Right lobe of liver (tissue), 6 donors: ENCODE measurements around the gene VPS4A. TPM values are rescaled to one million over a fixed set of nuclear protein-coding genes. Genes with fewer than 3 reads are reported as not detected.
"Not testable (repeated sequence)": the region's sequence is repeated elsewhere in the genome, so short reads cannot be mapped to it uniquely, and the experiment has no call there.

Experiments used
- ATAC-seq, 4 donors: fragments of 200-7000 bp; cut with Tn5 transposase; one replicate each; pipeline ENCODE4 v1.9.1; 2020; ENCODE audit warnings: mild to moderate bottlenecking in 4 of 4, moderate library complexity in 4 of 4
- DNase-seq, 3 donors: peaks; one replicate each; pipeline ENCODE4 v3.0.0-alpha.2; 2020
- H3K27ac ChIP-seq, 3 donors: fragments of 200-600 bp; one replicate each; pipeline ENCODE4 v1.8.0; 2022
- H3K27me3 ChIP-seq, 2 donors: fragments of 200-600 bp; one replicate each; pipeline ENCODE4 v1.8.0; 2022
- H3K36me3 ChIP-seq, 4 donors: fragments of 200-600 bp; sonication (generic) in 1 of 4; one replicate each; pipeline versions ENCODE4 v1.5.1 to v1.8.0; 2017 to 2022; ENCODE audit warnings: control low read depth in 1 of 4
- H3K4me1 ChIP-seq, 4 donors: fragments of 200-600 bp; sonication (generic) in 1 of 4; one replicate each; pipeline versions ENCODE4 v1.5.1 to v1.8.0; 2017 to 2022; ENCODE audit warnings: control low read depth in 1 of 4
- H3K4me3 ChIP-seq, 3 donors: fragments of 200-600 bp; one replicate each; pipeline ENCODE4 v1.8.0; 2022
- H3K9me3 ChIP-seq, 4 donors: fragments of 200-600 bp; sonication (generic) in 1 of 4; one replicate each; pipeline versions ENCODE4 v1.5.1 to v1.8.0; 2017 to 2022; ENCODE audit warnings: control low read depth in 1 of 4
- POLR2A ChIP-seq: fragments of 450-650 bp; IDR thresholded peaks from one replicate; pipeline ENCODE4 v1.6.1; 2017; ENCODE audit warnings: antibody characterized with exemption, mild to moderate bottlenecking
- WGBS: methylation state at CpG from one replicate; pipeline ENCODE4 v1.1.6; 2018; ENCODE audit warnings: low coverage, low lambda C conversion rate; ENCODE audit not compliant: insufficient coverage; ENCODE audit errors: missing lambda C conversion rate; 5-methylcytosine and 5-hydroxymethylcytosine counted together
- intact Hi-C, 2 donors: fragments of 100-400 bp; cut with DNase I; formaldehyde crosslinking; loops; one replicate each; pipeline versions ENCODE4 v1.11.2 to v1.14.1; 2022
- total RNA-seq, 6 experiments: library from RNA; depleted of rRNA in 2 of 6; stranded (reverse); fragments of >200 nt in 2 of 6; fragmentation: NEBNext Ultra II Directional in 3 of 6; extraction: Animal tissue kit (Norgen Biotek cat#: 25700) in 3 of 6; gene quantifications; one replicate each; pipeline versions ENCODE4 v1.1.0 to v1.2.4, GENCODE V29; 2016 to 2023
- TF ChIP-seq, protein P1 (sequence below), 4 donors: fragments of 200-600 bp in 3 of 4; fragments of 450-650 bp in 1 of 4; IDR thresholded peaks; one replicate each; pipeline versions ENCODE4 v1.5.1 to v1.8.0; 2016 to 2022; ENCODE audit warnings: antibody characterized with exemption in 4 of 4, mild to moderate bottlenecking in 2 of 4
- donor health status: DM: no; HTN: yes; CAD: no.
- donor health status: DM: no; HTN: no; CAD: no.
- donor health status: DM: no; HTN: no; CAD: no.
- donor health status: DM: no; HTN: yes; CAD: no.
- donor health status: DM: no; HTN: yes; CAD: no.

The VPS4A gene
- total RNA-seq, 6 experiments from 2014 or later: 9.6 to 15.3 (median 12.3) TPM

DNA sequence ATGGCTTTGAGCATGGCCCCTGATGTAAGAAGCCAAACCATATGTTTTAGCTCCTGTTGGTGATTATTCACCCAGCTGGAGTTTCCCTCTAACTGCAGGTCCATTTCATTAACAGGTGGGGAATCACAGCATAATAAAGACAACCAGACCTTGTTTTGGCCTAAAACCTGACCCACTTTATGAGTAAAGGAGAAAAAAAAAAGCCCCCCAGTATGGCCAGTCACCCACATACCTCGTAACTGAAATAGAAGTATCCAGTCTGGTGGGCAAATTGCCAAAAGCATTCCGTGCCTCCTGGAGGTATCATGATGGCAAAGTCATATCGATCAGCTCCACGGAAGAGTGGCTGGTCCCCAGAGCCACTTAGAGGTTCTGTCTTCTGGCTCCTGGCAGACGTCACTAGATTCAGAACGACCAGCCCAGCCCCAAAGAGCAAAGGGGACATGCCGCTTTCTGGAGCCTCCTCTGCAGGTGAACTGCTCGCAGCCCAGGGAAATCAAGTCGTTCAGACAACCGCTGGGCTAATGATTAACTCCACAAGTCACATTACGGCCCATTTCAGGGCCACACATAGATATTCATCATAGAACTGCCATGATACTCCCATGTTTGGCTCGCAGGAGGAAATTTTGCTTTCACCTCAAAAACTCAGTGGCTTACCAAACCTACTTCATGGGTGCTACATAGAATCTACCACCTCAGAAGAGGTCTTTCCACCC, 40.3 kb downstream of the VPS4A start, which contains the start of gene TMED6:
TMED6 (minus strand) TSS at position 478 of the 719 bp plus-strand sequence; CDS start at position 445, 33 bp downstream.
- Histone ChIP-seq H3K4me1 (peaks cover 0 to 4% (median 0%) of the 10 kb centered on the region in 4 donors), H3K4me3 (peak within 1 kb of the TSS in 2 of 3 donors; percentile 43 to 51), H3K36me3 (peaks cover 0 to 10% (median 2%) of the 10 kb centered on the region in 4 donors), H3K27me3 (no peaks in the 10 kb centered on the region), H3K9me3 (no peaks in the 10 kb centered on the region), H3K27ac (peak within 1 kb of the TSS in 1 of 3 donors; percentile 7)
- peak; percentile 91 to 95 (median 95) for ATAC-seq
- intact Hi-C loops: no loop called here
- WGBS: 22% methylated on average over 12 of the region's 12 CpGs
- TF ChIP-seq POLR2A: no peak
- TF ChIP-seq, protein P1, sequence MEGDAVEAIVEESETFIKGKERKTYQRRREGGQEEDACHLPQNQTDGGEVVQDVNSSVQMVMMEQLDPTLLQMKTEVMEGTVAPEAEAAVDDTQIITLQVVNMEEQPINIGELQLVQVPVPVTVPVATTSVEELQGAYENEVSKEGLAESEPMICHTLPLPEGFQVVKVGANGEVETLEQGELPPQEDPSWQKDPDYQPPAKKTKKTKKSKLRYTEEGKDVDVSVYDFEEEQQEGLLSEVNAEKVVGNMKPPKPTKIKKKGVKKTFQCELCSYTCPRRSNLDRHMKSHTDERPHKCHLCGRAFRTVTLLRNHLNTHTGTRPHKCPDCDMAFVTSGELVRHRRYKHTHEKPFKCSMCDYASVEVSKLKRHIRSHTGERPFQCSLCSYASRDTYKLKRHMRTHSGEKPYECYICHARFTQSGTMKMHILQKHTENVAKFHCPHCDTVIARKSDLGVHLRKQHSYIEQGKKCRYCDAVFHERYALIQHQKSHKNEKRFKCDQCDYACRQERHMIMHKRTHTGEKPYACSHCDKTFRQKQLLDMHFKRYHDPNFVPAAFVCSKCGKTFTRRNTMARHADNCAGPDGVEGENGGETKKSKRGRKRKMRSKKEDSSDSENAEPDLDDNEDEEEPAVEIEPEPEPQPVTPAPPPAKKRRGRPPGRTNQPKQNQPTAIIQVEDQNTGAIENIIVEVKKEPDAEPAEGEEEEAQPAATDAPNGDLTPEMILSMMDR (IDR thresholded peaks at IDR 0.05): no peak
- DNase-seq: peak in 2 of 3 donors; percentile 73 to 75

DNA sequence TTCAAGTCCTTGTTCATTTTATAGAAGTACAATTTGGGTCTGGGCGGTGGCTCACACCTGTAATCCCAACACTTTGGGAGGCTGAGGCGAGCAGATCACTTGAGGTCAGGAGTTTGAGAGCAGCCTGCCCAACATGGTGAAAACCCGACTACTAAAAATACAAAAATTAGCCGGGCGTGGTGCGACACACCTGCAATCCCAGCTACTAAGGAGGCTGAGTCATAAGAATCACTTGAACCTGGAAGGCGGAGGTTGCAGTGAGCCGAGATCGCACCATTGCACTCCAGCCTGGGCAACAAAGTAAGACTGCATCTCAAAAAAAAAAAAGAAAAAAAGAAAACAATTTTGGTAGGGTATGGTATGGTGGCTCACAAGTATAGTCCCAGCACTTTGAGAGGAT, 48.9 kb downstream of the VPS4A start:
- intact Hi-C loops, H3K9me3 ChIP-seq, ATAC-seq, H3K4me1 ChIP-seq, H3K27ac ChIP-seq, H3K27me3 ChIP-seq, H3K4me3 ChIP-seq: not testable (repeated sequence)
- peaks cover 0 to 28% (median 3%) of the 10 kb centered on the region in 4 donors for H3K36me3 ChIP-seq
- WGBS: 96% methylated on average over 5 of the region's 9 CpGs
- DNase-seq: peak in 1 of 3 donors; percentile 24

GRCh38 chr16:69363281-69363717, 52.1 kb downstream of the VPS4A start:
- Histone ChIP-seq H3K9me3 (no peaks in the 10 kb centered on the region), H3K36me3 (peaks cover 0 to 38% (median 18%) of the 10 kb centered on the region in 4 donors), H3K27ac (no peak overlapping the region), H3K27me3 (no peaks in the 10 kb centered on the region), H3K4me1 (no peaks in the 10 kb centered on the region), H3K4me3 (no peak overlapping the region)
- intact Hi-C loops: no loop called here
- WGBS: 100% methylated on average over 2 of the region's 5 CpGs
- peak in 1 of 3 donors; percentile 23 for DNase-seq
- no peak for TF ChIP-seq POLR2A
- TF ChIP-seq, protein P1 (IDR thresholded peaks at IDR 0.05): no peak
- ATAC-seq: peak; percentile 21 to 70 (median 54)

DNA sequence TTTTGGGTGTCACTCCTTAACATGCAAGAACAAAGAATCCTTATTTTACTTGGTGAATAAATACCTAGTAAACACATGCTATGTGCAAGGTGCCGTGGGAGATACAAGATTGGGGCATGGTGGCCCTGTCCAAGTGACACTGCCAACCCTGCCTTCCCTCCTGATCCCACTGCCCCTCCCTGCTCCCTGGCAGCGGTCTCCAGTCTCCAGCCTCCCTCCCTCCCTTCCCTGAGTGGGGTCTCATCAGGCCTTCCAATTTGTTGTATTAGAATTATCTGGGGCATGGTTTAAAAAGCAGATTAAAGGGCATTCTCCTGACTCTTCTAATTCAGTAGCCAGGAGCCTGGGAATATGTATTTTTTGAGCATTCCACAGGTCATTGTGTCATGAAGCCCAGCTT, 52.9 kb downstream of the VPS4A start:
- intact Hi-C loops: no loop called here
- Histone ChIP-seq H3K36me3 (peaks cover 0 to 45% (median 19%) of the 10 kb centered on the region in 4 donors), H3K27ac (no peak overlapping the region), H3K9me3 (no peaks in the 10 kb centered on the region), H3K4me3 (no peak overlapping the region), H3K4me1 (no peaks in the 10 kb centered on the region), H3K27me3 (no peaks in the 10 kb centered on the region)
- TF ChIP-seq, protein P1 (IDR thresholded peaks at IDR 0.05): no peak
- TF ChIP-seq POLR2A: no peak
- ATAC-seq: no peak
- peak in 1 of 3 donors; percentile 28 for DNase-seq
- WGBS: no CpG with 5 or more reads among the region's 2 CpGs

DNA sequence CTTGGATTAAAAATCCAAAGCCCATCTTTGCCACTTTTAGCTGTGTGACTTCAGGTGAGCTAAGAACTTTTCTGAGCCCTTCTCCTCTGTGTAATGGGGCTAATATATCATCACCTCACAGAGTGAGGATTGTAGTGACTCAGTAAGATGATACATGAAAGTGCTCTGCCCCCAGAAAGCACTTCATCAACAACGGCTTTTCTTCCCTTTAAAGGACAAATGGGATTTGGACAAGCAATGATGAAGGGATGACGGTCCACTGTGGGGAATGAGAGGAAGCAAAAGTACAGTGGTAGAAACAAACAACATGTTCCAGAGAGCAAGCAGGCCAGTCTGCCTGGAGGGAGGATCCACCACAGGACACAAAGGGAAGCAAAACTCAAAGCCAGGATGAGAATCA, 54.8 kb downstream of the VPS4A start:
- WGBS: 83% methylated on average over 2 of the region's 2 CpGs
- no peak overlapping the region for H3K27ac ChIP-seq
- DNase-seq: no peak
- no peak for ATAC-seq
- no peaks in the 10 kb centered on the region for H3K4me1 ChIP-seq
- TF ChIP-seq, protein P1 (IDR thresholded peaks at IDR 0.05): no peak
- no peak for TF ChIP-seq POLR2A
- intact Hi-C loops: no loop called here
- H3K27me3 ChIP-seq: no peaks in the 10 kb centered on the region
- H3K4me3 ChIP-seq: no peak overlapping the region
- peaks cover 0 to 58% (median 27%) of the 10 kb centered on the region in 4 donors for H3K36me3 ChIP-seq
- no peaks in the 10 kb centered on the region for H3K9me3 ChIP-seq
